Astrocyte (in vitro differentiated cells and primary cell): ENCODE results near the gene IFT81. TPM values are rescaled to one million over a fixed set of nuclear protein-coding genes. Genes with fewer than 3 reads are reported as not detected.

Source experiments
- DNase-seq: peaks from one replicate; pipeline ENCODE4 v3.0.0-alpha.2; 2010; ENCODE audit warnings: low read depth
- FAIRE-seq: peaks from 2 replicates; lab custom pipeline; 2011; peaks lifted over from hg19 to GRCh38; lab: Jason Lieb, UNC
- H2AFZ ChIP-seq: 2 replicates; pipeline ENCODE4 v1.6.0; 2012; ENCODE audit warnings: low read depth, low read length, inconsistent platforms
- H3K27ac ChIP-seq: 2 replicates; pipeline ENCODE4 v1.5.1; 2011; ENCODE audit warnings: low read depth, low read length, inconsistent platforms
- H3K27me3 ChIP-seq: 2 replicates; pipeline ENCODE4 v1.6.0; 2011; ENCODE audit warnings: low read length, inconsistent platforms; ENCODE audit not compliant: insufficient read depth
- H3K36me3 ChIP-seq: 2 replicates; pipeline ENCODE4 v1.5.1; 2011; ENCODE audit warnings: low read length, inconsistent platforms; ENCODE audit not compliant: insufficient read depth
- H3K4me1 ChIP-seq: 2 replicates; pipeline ENCODE4 v1.5.1; 2011; ENCODE audit warnings: low read length, inconsistent platforms; ENCODE audit not compliant: insufficient read depth
- H3K4me2 ChIP-seq: 2 replicates; pipeline ENCODE4 v1.6.0; 2012; ENCODE audit warnings: low read length, inconsistent platforms
- H3K4me3 ChIP-seq: 2 replicates; pipeline ENCODE4 v1.5.1; 2011; ENCODE audit warnings: low read depth, mild to moderate bottlenecking, low read length, inconsistent platforms; ENCODE audit not compliant: insufficient read depth
- H3K79me2 ChIP-seq: 2 replicates; pipeline ENCODE4 v1.6.0; 2012; ENCODE audit warnings: mild to moderate bottlenecking, low read length, inconsistent platforms; ENCODE audit not compliant: insufficient read depth
- H3K9ac ChIP-seq: 2 replicates; pipeline ENCODE4 v1.6.0; 2012; ENCODE audit warnings: mild to moderate bottlenecking, low read length, inconsistent platforms
- H3K9me3 ChIP-seq: 2 replicates; pipeline ENCODE4 v1.5.1; 2012; ENCODE audit warnings: low read depth, mild to moderate bottlenecking, low read length, inconsistent platforms; ENCODE audit not compliant: insufficient read depth
- H4K20me1 ChIP-seq: 2 replicates; pipeline ENCODE4 v1.6.0; 2012; ENCODE audit warnings: low read length, inconsistent platforms; ENCODE audit not compliant: insufficient read depth
- H3K27ac Mint-ChIP-seq: one replicate; pipeline ENCODE4 v1.8.0; 2021; ENCODE audit warnings: mild to moderate bottlenecking, mixed read lengths; ENCODE audit not compliant: unreplicated experiment
- H3K27me3 Mint-ChIP-seq: one replicate; pipeline ENCODE4 v1.8.0; 2021; ENCODE audit warnings: low read depth, mixed read lengths; ENCODE audit not compliant: unreplicated experiment
- H3K36me3 Mint-ChIP-seq: one replicate; pipeline ENCODE4 v1.8.0; 2021; ENCODE audit warnings: low read depth, mixed read lengths; ENCODE audit not compliant: unreplicated experiment
- H3K4me1 Mint-ChIP-seq: one replicate; pipeline ENCODE4 v1.8.0; 2021; ENCODE audit warnings: low read depth, mixed read lengths; ENCODE audit not compliant: unreplicated experiment
- H3K4me3 Mint-ChIP-seq: one replicate; pipeline ENCODE4 v1.8.0; 2021; ENCODE audit warnings: mild to moderate bottlenecking, moderate library complexity, mixed read lengths; ENCODE audit not compliant: unreplicated experiment
- H3K9me3 Mint-ChIP-seq: one replicate; pipeline ENCODE4 v1.8.0; 2021; ENCODE audit warnings: mild to moderate bottlenecking, mixed read lengths; ENCODE audit not compliant: unreplicated experiment
- CTCF ChIP-seq: IDR thresholded peaks from 2 replicates; pipeline ENCODE4 v1.5.1; 2011; ENCODE audit warnings: low read depth, mild to moderate bottlenecking, inconsistent platforms, low read length, moderate library complexity; ENCODE audit not compliant: insufficient read depth
- EZH2 ChIP-seq: IDR thresholded peaks from 2 replicates; pipeline ENCODE4 v1.6.1; 2012; ENCODE audit warnings: mild to moderate bottlenecking, low read length, inconsistent platforms; ENCODE audit not compliant: insufficient read depth
- total RNA-seq: library from RNA; stranded (reverse); gene quantifications from 2 replicates; pipeline ENCODE4 v1.2.1, GENCODE V29; 2021

Gene IFT81
- total RNA-seq, 1 donor from 2014 or later = 12.3 TPM

- Histone ChIP-seq H2AFZ (no peak overlapping the region), H3K36me3 (no peaks in the 10 kb centered on the region), H4K20me1 (no peaks in the 10 kb centered on the region), H3K79me2 (no peaks in the 10 kb centered on the region), H3K9me3 (no peaks in the 10 kb centered on the region), H3K4me2 (no peak overlapping the region), H3K4me3 (no peak overlapping the region), H3K9ac (no peak overlapping the region), H3K27ac (no peak overlapping the region), H3K4me1 (no peaks in the 10 kb centered on the region), H3K27me3 (no peaks in the 10 kb centered on the region)
- no peak for DNase-seq
- H3K27me3 Mint-ChIP-seq = peaks cover 5% of the 10 kb centered on the region
- no peak for FAIRE-seq
- no peaks in the 10 kb centered on the region for H3K9me3 Mint-ChIP-seq
- no peaks in the 10 kb centered on the region for H3K36me3 Mint-ChIP-seq
- TF ChIP-seq EZH2 (no peak), CTCF (no peak)
- peaks cover under 1% of the 10 kb centered on the region for H3K4me1 Mint-ChIP-seq
- no peak overlapping the region for H3K27ac Mint-ChIP-seq
- no peak overlapping the region for H3K4me3 Mint-ChIP-seq
These were observed 134.3 kb downstream of the IFT81 start for GRCh38 chr12:110258466-110258865.

GRCh38 chr12:110262442-110263388 is 138.6 kb downstream of the IFT81 start:
- Mint-ChIP-seq H3K27me3 (peaks cover 5% of the 10 kb centered on the region), H3K4me3 (no peak overlapping the region), H3K27ac (no peak overlapping the region), H3K36me3 (no peaks in the 10 kb centered on the region), H3K9me3 (no peaks in the 10 kb centered on the region), H3K4me1 (peaks cover 6% of the 10 kb centered on the region)
- H3K4me3 ChIP-seq = no peak overlapping the region
- TF ChIP-seq EZH2 (no peak), CTCF (no peak)
- no peak for FAIRE-seq
- H3K27me3 ChIP-seq = no peaks in the 10 kb centered on the region
- H3K4me2 ChIP-seq = no peak overlapping the region
- H3K4me1 ChIP-seq = peaks cover 12% of the 10 kb centered on the region
- H3K27ac ChIP-seq = no peak overlapping the region
- no peaks in the 10 kb centered on the region for H3K79me2 ChIP-seq
- H2AFZ ChIP-seq = no peak overlapping the region
- H3K9me3 ChIP-seq = no peaks in the 10 kb centered on the region
- H3K36me3 ChIP-seq = no peaks in the 10 kb centered on the region
- no peak overlapping the region for H3K9ac ChIP-seq
- H4K20me1 ChIP-seq = no peaks in the 10 kb centered on the region
- DNase-seq = no peak
